ENCODE results near the gene SMTNL2. TPM values are rescaled to one million over a fixed set of nuclear protein-coding genes. Genes with fewer than 3 reads are reported as not detected.

Gene SMTNL2
- total and polyA plus RNA-seq, 12 donors, result 2.7 to 84.1 (median 19.1) TPM

- Histone ChIP-seq H3K27me3 (no peaks in the 10 kb centered on the region), H3K36me3 (no peaks in the 10 kb centered on the region), H3K27ac (peak overlapping the region in 4 of 10 donors; percentile 10 to 38 (median 19)), H3K4me1 (peaks cover 4 to 60% (median 37%) of the 10 kb centered on the region in 9 donors), H3K9me3 (no peaks in the 10 kb centered on the region), H3K4me3 (no peak overlapping the region)
- TF ChIP-seq CTCF (IDR thresholded peaks at IDR 0.05), result no peak
- intact Hi-C loops (cut with DNase I), result loop anchor here in 1 of 10 donors (2.0 kb wide), 1 partner anchor 17 kb away; no protein-coding TSS in a partner anchor
- DNase-seq (peak; percentile 55 to 71), ATAC-seq (peak; percentile 2 to 64 (median 49))
- 70 to 74% methylated on average over 12 of the region's 12 CpGs for WGBS, 2 donors
Observed at GRCh38 chr17:4605826-4606225, 21.5 kb downstream of the SMTNL2 start.

- Histone ChIP-seq H3K9me3 (no peaks in the 10 kb centered on the region), H3K27ac (peak overlapping the region in 9 of 10 donors; percentile 32 to 73 (median 57)), H3K4me1 (peaks cover 2 to 54% (median 36%) of the 10 kb centered on the region in 9 donors), H3K36me3 (no peaks in the 10 kb centered on the region), H3K27me3 (no peaks in the 10 kb centered on the region), H3K4me3 (no peak overlapping the region)
- intact Hi-C loops (cut with DNase I), result no loop called here
- 56 to 64% methylated on average over 25 of the region's 25 CpGs for WGBS, 2 donors
- no peak for TF ChIP-seq CTCF (IDR thresholded peaks at IDR 0.05)
- DNase-seq (no peak), ATAC-seq (peak in 3 of 8 donors; percentile 25 to 53 (median 33))
Observed at GRCh38 chr17:4607261-4607741, 23.0 kb downstream of the SMTNL2 start.

GRCh38 chr17:4607773-4608187, 23.5 kb downstream of the SMTNL2 start:
- WGBS, 2 donors, result 23 to 40% methylated on average over 9 of the region's 9 CpGs
- no peak for TF ChIP-seq CTCF (IDR thresholded peaks at IDR 0.05)
- no peaks in the 10 kb centered on the region for H3K27me3 ChIP-seq
- H3K4me1 ChIP-seq, result peaks cover 2 to 54% (median 36%) of the 10 kb centered on the region in 9 donors
- H3K27ac ChIP-seq, result peak overlapping the region in 9 of 10 donors; percentile 32 to 73 (median 57)
- ATAC-seq (peak in 6 of 8 donors; percentile 42 to 55 (median 49)), DNase-seq (peak; percentile 68 to 82)
- no peak overlapping the region for H3K4me3 ChIP-seq
- H3K36me3 ChIP-seq, result no peaks in the 10 kb centered on the region
- H3K9me3 ChIP-seq, result no peaks in the 10 kb centered on the region
- intact Hi-C loops (cut with DNase I), result no loop called here

- H3K9me3 ChIP-seq, result no peaks in the 10 kb centered on the region
- H3K4me1 ChIP-seq, result peaks cover 0 to 41% (median 25%) of the 10 kb centered on the region in 9 donors
- intact Hi-C loops (cut with DNase I), result no loop called here
- DNase-seq (no peak), ATAC-seq (no peak)
- no peaks in the 10 kb centered on the region for H3K27me3 ChIP-seq
- no peak overlapping the region for H3K4me3 ChIP-seq
- H3K36me3 ChIP-seq, result no peaks in the 10 kb centered on the region
- no peak overlapping the region for H3K27ac ChIP-seq
- 93 to 96% methylated on average over 7 of the region's 7 CpGs for WGBS, 2 donors
- TF ChIP-seq CTCF (IDR thresholded peaks at IDR 0.05), result no peak
Observed at GRCh38 chr17:4609761-4610160, 25.4 kb downstream of the SMTNL2 start.

Data from heart right ventricle (tissue), 16 donors.